Right hindlimb (tissue), 1 donor: ENCODE results near the gene FBP2.
"Not testable (repeated sequence)": the region's sequence is repeated elsewhere in the genome, so short reads cannot be mapped to it uniquely, and the experiment has no call there.

ENCODE experiments used
- DNase-seq: peaks from one replicate; pipeline ENCODE4 v3.0.0-alpha.2; 2018

FBP2 gene

GRCh38 chr9:94606646-94607422 lies 13.2 kb upstream of the FBP2 start:
- no peak for DNase-seq

- peak; percentile 91 for DNase-seq
Observed at GRCh38 chr9:94603259-94604160, 9.9 kb upstream of the FBP2 start.

- no peak for DNase-seq
Observed at GRCh38 chr9:94602666-94603065, 9.0 kb upstream of the FBP2 start.

GRCh38 chr9:94600715-94601114 lies 7.1 kb upstream of the FBP2 start:
- no peak for DNase-seq

GRCh38 chr9:94600258-94600657 lies 6.6 kb upstream of the FBP2 start:
- no peak for DNase-seq

- DNase-seq = no peak
Observed at GRCh38 chr9:94599102-94599501, 5.5 kb upstream of the FBP2 start.

GRCh38 chr9:94592683-94593082 lies 941 bp downstream of the FBP2 start:
- DNase-seq = not testable (repeated sequence)

- no peak for DNase-seq
Observed at GRCh38 chr9:94591876-94592275, 1.7 kb downstream of the FBP2 start.

GRCh38 chr9:94591046-94591545 lies 2.5 kb downstream of the FBP2 start:
- not testable (repeated sequence) for DNase-seq

- DNase-seq = no peak
Observed at GRCh38 chr9:94588681-94589080, 4.9 kb downstream of the FBP2 start.

- peak; percentile 35 for DNase-seq
Observed at GRCh38 chr9:94586814-94587213, 6.8 kb downstream of the FBP2 start.

- DNase-seq = no peak
Observed at GRCh38 chr9:94586316-94586715, 7.3 kb downstream of the FBP2 start.

GRCh38 chr9:94584555-94584954 lies 9.1 kb downstream of the FBP2 start:
- DNase-seq = no peak

- DNase-seq = no peak
Observed at GRCh38 chr9:94581728-94582127, 11.9 kb downstream of the FBP2 start.

- DNase-seq = no peak
Observed at GRCh38 chr9:94577571-94577970, 16.1 kb downstream of the FBP2 start.

GRCh38 chr9:94577036-94577435 lies 16.6 kb downstream of the FBP2 start:
- DNase-seq = no peak

GRCh38 chr9:94576131-94576530 lies 17.5 kb downstream of the FBP2 start:
- no peak for DNase-seq

GRCh38 chr9:94568972-94569712 lies 24.5 kb downstream of the FBP2 start:
- no peak for DNase-seq

- DNase-seq = no peak
Observed at GRCh38 chr9:94568250-94568889, 25.3 kb downstream of the FBP2 start.

- no peak for DNase-seq
Observed at GRCh38 chr9:94567271-94567670, 26.4 kb downstream of the FBP2 start.

GRCh38 chr9:94566550-94566949 lies 27.1 kb downstream of the FBP2 start:
- no peak for DNase-seq

GRCh38 chr9:94564279-94564678 lies 29.3 kb downstream of the FBP2 start:
- not testable (repeated sequence) for DNase-seq

GRCh38 chr9:94563548-94563947 lies 30.1 kb downstream of the FBP2 start:
- DNase-seq = no peak
